CD14-positive monocyte (primary cell): ENCODE data around the gene APOBEC3B. TPM values are rescaled to one million over a fixed set of nuclear protein-coding genes. Genes with fewer than 3 reads are reported as not detected.
A peak's percentile ranks its signal among the peaks of the same experiment; 100 is the strongest.
"Not testable (repeated sequence)": the region's sequence is repeated elsewhere in the genome, so short reads cannot be mapped to it uniquely, and the experiment has no call there.

Source experiments
- DNase-seq, 3 donors: peaks; one replicate each; pipeline ENCODE4 v3.0.0-alpha.2; 2011 to 2022
- H2AFZ ChIP-seq: 2 replicates; pipeline ENCODE4 v1.6.0; 2012; ENCODE audit warnings: mild to moderate bottlenecking, low read depth, low read length, inconsistent platforms; ENCODE audit not compliant: insufficient read depth, poor library complexity, severe bottlenecking
- H3K27ac ChIP-seq, 2 donors: 1 replicate in 1 of 2; 2 replicates in 1 of 2; pipeline ENCODE4 v1.5.1; 2012 to 2013; ENCODE audit warnings: low read length in 2 of 2, control low read depth in 1 of 2, inconsistent platforms in 1 of 2, low read depth in 1 of 2, mild to moderate bottlenecking in 1 of 2
- H3K27me3 ChIP-seq, 2 donors: one replicate each; pipeline versions ENCODE4 v1.6.0 to v1.6.1; 2011 to 2013; ENCODE audit warnings: low read length in 2 of 2; ENCODE audit not compliant: control insufficient read depth in 2 of 2, insufficient read depth in 2 of 2
- H3K36me3 ChIP-seq, 2 donors: replicated peaks in 1 of 2; 1 replicate in 1 of 2; 2 replicates in 1 of 2; pipeline versions ENCODE4 v1.5.1 to v1.6.1; 2012 to 2013; ENCODE audit warnings: low read length in 2 of 2, control low read depth in 1 of 2, inconsistent platforms in 1 of 2, mild to moderate bottlenecking in 1 of 2; ENCODE audit not compliant: insufficient read depth in 2 of 2, control insufficient read depth in 1 of 2
- H3K4me1 ChIP-seq, 2 donors: 1 replicate in 1 of 2; 2 replicates in 1 of 2; pipeline versions ENCODE4 v1.5.1 to v1.6.1; 2012 to 2013; ENCODE audit warnings: low read length in 2 of 2, control low read depth in 1 of 2, inconsistent platforms in 1 of 2, mild to moderate bottlenecking in 1 of 2, moderate library complexity in 1 of 2; ENCODE audit not compliant: insufficient read depth in 2 of 2, control insufficient read depth in 1 of 2
- H3K4me2 ChIP-seq: replicated peaks from 2 replicates; pipeline ENCODE3; 2012; ENCODE audit warnings: low read length, moderate library complexity, mild to moderate bottlenecking; ENCODE audit not compliant: poor library complexity, severe bottlenecking; ENCODE audit errors: extremely low read depth
- H3K4me3 ChIP-seq, 3 experiments: fragments of 200-600 bp in 1 of 3; sonication (generic) in 1 of 3; replicated peaks in 1 of 3; 1 replicate in 2 of 3; 2 replicates in 1 of 3; pipeline ENCODE4 v1.5.1; 2011 to 2013; ENCODE audit warnings: low read length in 3 of 3, mild to moderate bottlenecking in 3 of 3, control low read depth in 2 of 3, low read depth in 2 of 3, inconsistent platforms in 1 of 3, moderate library complexity in 1 of 3
- H3K79me2 ChIP-seq: 2 replicates; pipeline ENCODE4 v1.6.0; 2012; ENCODE audit warnings: mild to moderate bottlenecking, control low read depth, inconsistent platforms, low read length, moderate library complexity; ENCODE audit not compliant: insufficient read depth
- H3K9ac ChIP-seq: 2 replicates; pipeline ENCODE4 v1.6.0; 2017; ENCODE audit warnings: low read length, mild to moderate bottlenecking; ENCODE audit not compliant: insufficient read depth, poor library complexity, severe bottlenecking
- H3K9me3 ChIP-seq, 2 donors: replicated peaks in 1 of 2; 1 replicate in 1 of 2; 2 replicates in 1 of 2; pipeline versions ENCODE4 v1.5.1 to v1.6.1; 2012 to 2013; ENCODE audit warnings: low read length in 2 of 2, control low read depth in 1 of 2; ENCODE audit not compliant: control insufficient read depth in 1 of 2, insufficient read depth in 1 of 2
- H4K20me1 ChIP-seq: 2 replicates; pipeline ENCODE4 v1.6.0; 2012; ENCODE audit warnings: mild to moderate bottlenecking, low read length, control low read depth, moderate library complexity; ENCODE audit not compliant: insufficient read depth
- H3K27ac Mint-ChIP-seq, 7 donors: one replicate each; pipeline ENCODE4 v1.8.0; 2020; ENCODE audit warnings: mild to moderate bottlenecking in 7 of 7, mixed read lengths in 7 of 7, moderate library complexity in 6 of 7, inconsistent platforms in 2 of 7
- H3K27me3 Mint-ChIP-seq, 3 donors: one replicate each; pipeline ENCODE4 v1.8.0; 2021 to 2022; ENCODE audit warnings: low read depth in 3 of 3, mild to moderate bottlenecking in 3 of 3, mixed read lengths in 3 of 3, moderate library complexity in 3 of 3, inconsistent platforms in 1 of 3
- H3K36me3 Mint-ChIP-seq, 2 donors: one replicate each; pipeline ENCODE4 v1.8.0; 2020; ENCODE audit warnings: mixed read lengths in 2 of 2, inconsistent platforms in 1 of 2, mild to moderate bottlenecking in 1 of 2
- H3K4me1 Mint-ChIP-seq: one replicate; pipeline ENCODE4 v1.8.0; 2020; ENCODE audit warnings: mild to moderate bottlenecking, mixed read lengths
- H3K4me3 Mint-ChIP-seq, 2 donors: one replicate each; pipeline ENCODE4 v1.8.0; 2020; ENCODE audit warnings: mild to moderate bottlenecking in 2 of 2, mixed read lengths in 2 of 2, moderate library complexity in 1 of 2
- H3K9me3 Mint-ChIP-seq, 7 donors: one replicate each; pipeline ENCODE4 v1.8.0; 2020 to 2022; ENCODE audit warnings: mixed read lengths in 7 of 7, mild to moderate bottlenecking in 6 of 7, moderate library complexity in 6 of 7, inconsistent platforms in 2 of 7
- CTCF ChIP-seq: fragments of 200-600 bp; IDR thresholded peaks from one replicate; pipeline ENCODE4 v1.8.0; 2022; ENCODE audit warnings: antibody characterized with exemption, mild to moderate bottlenecking
- WGBS: methylation state at CpG from one replicate; pipeline ENCODE4 v1.1.5; 2013; ENCODE audit warnings: missing lambda C conversion rate; ENCODE audit not compliant: insufficient coverage; 5-methylcytosine and 5-hydroxymethylcytosine counted together
- intact Hi-C, 2 donors: fragments of 100-400 bp; cut with micrococcal nuclease; formaldehyde crosslinking; loops; one replicate each; pipeline versions ENCODE4 v1.15.0 to v1.15.1; 2023
- polyA plus RNA-seq, 3 donors: library from polyadenylated mRNA; depleted of rRNA in 1 of 3; unstranded in 2 of 3; stranded (reverse) in 1 of 3; fragments of 300-500 nt in 2 of 3; fragments of >200 nt in 1 of 3; fragmentation: Illumina TruSeq in 2 of 3; gene quantifications; 1 replicate in 2 of 3; 2 replicates in 1 of 3; pipeline ENCODE4 v1.2.3, GENCODE V29; 2012 to 2021

APOBEC3B gene
- polyA plus RNA-seq, 3 donors = 0.40 to 48.2 (median 12.6) TPM

DNA sequence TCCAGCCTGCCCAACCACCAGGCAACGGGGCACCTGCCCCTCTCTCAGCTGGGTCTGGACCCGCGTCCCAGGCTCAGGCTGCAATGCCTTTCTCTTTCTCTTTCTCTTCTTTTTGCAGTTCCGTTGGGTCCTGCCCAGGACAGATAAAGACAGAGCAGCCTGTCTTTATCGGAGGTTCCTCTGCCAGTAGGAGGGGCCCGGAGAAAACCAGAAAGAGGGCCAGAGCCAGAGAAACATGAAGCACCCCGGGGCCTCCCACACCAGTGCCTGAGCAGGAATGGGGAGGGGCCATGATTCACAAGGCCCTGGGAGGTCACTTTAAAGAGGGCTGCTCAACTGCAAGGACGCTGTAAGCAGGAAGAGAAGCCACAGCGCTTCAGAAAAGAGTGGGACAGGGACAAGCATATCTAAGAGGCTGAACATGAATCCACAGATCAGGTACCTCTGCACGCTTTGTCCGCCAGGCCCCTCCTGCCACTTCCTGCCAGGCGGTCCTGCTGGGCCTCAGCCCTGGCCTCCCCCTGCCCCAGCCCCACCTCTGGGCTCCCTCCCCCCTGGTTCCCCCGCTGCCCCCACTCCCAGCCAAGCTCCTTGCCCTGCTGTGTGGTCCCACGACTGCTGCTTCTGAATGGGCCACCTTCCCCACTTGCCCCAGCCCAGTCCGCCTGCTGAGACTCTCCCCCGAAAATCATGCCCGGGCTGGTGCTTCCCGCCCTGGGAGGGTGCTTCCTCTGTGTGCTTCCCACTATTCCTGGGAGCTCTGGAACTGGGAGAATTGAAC is 32.0 kb downstream of the APOBEC3B start, which contains the start of gene APOBEC3C:
TSS of gene APOBEC3C (plus strand) at position 316 of the 781 bp plus-strand sequence. CDS start at position 422, 106 bp downstream.
- no peak for TF ChIP-seq CTCF
- Mint-ChIP-seq H3K27ac (peak within 1 kb of the TSS; percentile 82 to 94 (median 91)), H3K4me3 (peak within 1 kb of the TSS; percentile 86 to 93), H3K27me3 (peaks cover 0 to 2% (median 0%) of the 10 kb centered on the region in 3 donors), H3K36me3 (peaks cover 16 to 29% of the 10 kb centered on the region in 2 donors), H3K4me1 (peaks cover 17% of the 10 kb centered on the region), H3K9me3 (no peaks in the 10 kb centered on the region)
- Histone ChIP-seq H4K20me1 (no peaks in the 10 kb centered on the region), H3K4me1 (peaks cover 18 to 20% of the 10 kb centered on the region in 2 donors), H3K36me3 (peaks cover 2 to 16% of the 10 kb centered on the region in 2 donors), H3K9me3 (no peaks in the 10 kb centered on the region), H3K79me2 (peaks cover 19% of the 10 kb centered on the region), H3K4me2 (peak within 1 kb of the TSS; percentile 74), H3K27me3 (no peaks in the 10 kb centered on the region), H3K27ac (peak within 1 kb of the TSS; percentile 63 to 88), H2AFZ (peak within 1 kb of the TSS; percentile 93), H3K4me3 (peak within 1 kb of the TSS; percentile 59 to 82 (median 78)), H3K9ac (peak within 1 kb of the TSS; percentile 76)
- 0% methylated on average over 17 of the region's 18 CpGs for WGBS
- intact Hi-C loops = loop anchor here in 1 of 2 donors (10.0 kb wide), 1 partner anchor 101 kb away; no protein-coding TSS in a partner anchor
- peak; percentile 74 to 80 (median 77) for DNase-seq

- intact Hi-C loops = loop anchor here in 1 of 2 donors (10.0 kb wide), 1 partner anchor 100 kb away; no protein-coding TSS in a partner anchor
- Histone ChIP-seq H2AFZ (peak overlapping the region; percentile 93), H3K4me3 (peak overlapping the region; percentile 59 to 82 (median 78)), H3K4me1 (peaks cover 18 to 20% of the 10 kb centered on the region in 2 donors), H3K27ac (peak overlapping the region; percentile 63 to 88), H3K36me3 (peaks cover 2 to 20% of the 10 kb centered on the region in 2 donors), H3K4me2 (peak overlapping the region; percentile 74), H3K79me2 (peaks cover 19% of the 10 kb centered on the region), H3K9ac (peak overlapping the region; percentile 76)
- not testable (repeated sequence) for H3K27me3 ChIP-seq, DNase-seq, H3K9me3 ChIP-seq, H3K27me3 Mint-ChIP-seq, H4K20me1 ChIP-seq, H3K9me3 Mint-ChIP-seq
- WGBS = 30% methylated on average over 4 of the region's 6 CpGs
- H3K4me1 Mint-ChIP-seq = peaks cover 20% of the 10 kb centered on the region
- peak overlapping the region; percentile 82 to 94 (median 91) for H3K27ac Mint-ChIP-seq
- peaks cover 16 to 31% of the 10 kb centered on the region in 2 donors for H3K36me3 Mint-ChIP-seq
- peak overlapping the region; percentile 86 to 93 for H3K4me3 Mint-ChIP-seq
Observed at GRCh38 chr22:39014723-39015121, 32.6 kb downstream of the APOBEC3B start.
